PFSK-1 (cell line): ENCODE measurements around the gene ARHGEF10L.

Source experiments
- POLR2AphosphoS5 ChIP-seq: IDR thresholded peaks from 2 replicates; pipeline ENCODE4 v1.6.1; 2012; ENCODE audit warnings: low read depth, mild to moderate bottlenecking, control low read depth, low read length, moderate library complexity
- REST ChIP-seq, 2 experiments: IDR thresholded peaks; 2 replicates each; pipeline versions ENCODE4 v1.6.1 to v1.8.0; 2011 to 2012; ENCODE audit warnings: low read depth in 2 of 2, low read length in 2 of 2, control low read depth in 1 of 2, inconsistent platforms in 1 of 2, mild to moderate bottlenecking in 1 of 2, moderate library complexity in 1 of 2; ENCODE audit not compliant: insufficient read depth in 1 of 2
- TAF1 ChIP-seq: IDR thresholded peaks from 2 replicates; pipeline ENCODE4 v1.6.1; 2012; ENCODE audit warnings: low read length, control low read depth, borderline replicate concordance; ENCODE audit not compliant: insufficient read depth

- TF ChIP-seq POLR2AphosphoS5 (no peak), TAF1 (no peak), REST (IDR thresholded peaks at IDR 0.05; ENCODE audit: insufficient read depth in 1 of 2, low read depth in 2 of 2, low read length in 2 of 2) (no peak)
Measured at GRCh38 chr1:17711577-17711910, 172.0 kb downstream of the ARHGEF10L start.
